NOMO-1 treated with dmso at 0.1 percent for 144 hours (cell line): ENCODE data around the gene GMDS.

Experiments
- DNase-seq: peaks from one replicate; lab custom pipeline; 2025; ENCODE audit not compliant: unreplicated experiment; lab: John Stamatoyannopoulos, UW

Gene GMDS

DNA sequence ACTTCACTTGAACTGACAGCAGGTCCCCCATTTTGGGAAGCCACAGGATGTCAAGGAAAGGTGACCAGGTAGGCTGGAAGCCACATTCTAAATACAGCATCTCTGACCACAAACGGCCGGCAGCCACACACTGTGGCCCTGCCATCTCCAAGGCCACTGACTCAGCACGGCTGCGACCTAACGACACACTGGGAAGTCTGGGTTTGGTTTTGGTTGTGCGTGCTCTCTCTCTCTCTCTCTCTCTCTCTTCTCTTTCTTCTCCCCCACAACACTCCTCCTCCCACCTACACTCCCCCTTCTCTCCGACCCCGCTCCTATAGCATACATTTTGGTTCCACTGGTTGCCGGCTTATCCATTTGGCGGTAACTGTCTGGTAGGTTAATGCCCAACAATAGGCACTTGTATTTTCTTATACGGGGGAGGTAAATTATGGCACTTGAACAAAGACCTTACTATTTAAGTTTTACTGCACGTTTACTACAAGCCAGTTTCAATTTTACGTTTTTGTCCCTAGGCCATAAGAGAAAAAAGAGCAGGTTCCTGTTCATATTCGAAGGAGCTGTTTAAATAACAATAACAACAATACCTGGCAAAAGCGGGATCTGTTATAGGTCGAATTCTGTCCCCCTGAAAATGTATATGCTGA lies 103.6 kb downstream of the GMDS start:
- DNase-seq = peak; percentile 4

DNA sequence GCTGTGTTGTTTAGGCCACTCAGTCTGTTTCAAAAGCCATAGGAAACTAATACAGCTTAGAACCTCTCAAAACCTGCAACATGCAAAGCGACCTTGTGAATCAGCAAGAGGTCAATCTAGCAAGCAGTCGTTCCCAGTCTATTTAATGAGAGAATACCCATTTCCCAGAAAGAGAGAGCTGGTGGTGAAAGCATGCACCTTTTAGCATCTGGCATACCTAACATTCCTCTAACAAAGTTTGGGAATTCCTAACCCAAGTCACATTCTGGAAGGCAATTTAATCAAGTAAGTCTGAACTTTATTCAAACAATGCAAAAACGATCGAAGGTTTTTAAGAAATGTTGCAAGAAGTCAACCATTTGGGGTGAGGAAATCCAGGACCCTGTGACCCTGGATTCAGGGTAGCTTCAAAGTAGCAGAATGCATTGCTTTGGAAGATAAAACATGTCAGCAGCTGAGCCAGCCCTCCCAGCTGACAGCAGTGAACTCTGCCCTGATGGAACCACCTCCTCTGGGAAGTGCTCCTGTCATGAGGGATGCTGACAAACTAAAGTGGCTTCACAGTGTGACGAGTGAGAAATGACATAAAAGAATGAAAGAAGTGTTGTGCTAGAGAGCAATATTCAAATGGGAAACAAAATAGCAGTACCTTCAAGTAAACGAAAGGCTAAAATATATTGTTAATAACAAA lies 104.8 kb downstream of the GMDS start:
- DNase-seq = no peak

DNA sequence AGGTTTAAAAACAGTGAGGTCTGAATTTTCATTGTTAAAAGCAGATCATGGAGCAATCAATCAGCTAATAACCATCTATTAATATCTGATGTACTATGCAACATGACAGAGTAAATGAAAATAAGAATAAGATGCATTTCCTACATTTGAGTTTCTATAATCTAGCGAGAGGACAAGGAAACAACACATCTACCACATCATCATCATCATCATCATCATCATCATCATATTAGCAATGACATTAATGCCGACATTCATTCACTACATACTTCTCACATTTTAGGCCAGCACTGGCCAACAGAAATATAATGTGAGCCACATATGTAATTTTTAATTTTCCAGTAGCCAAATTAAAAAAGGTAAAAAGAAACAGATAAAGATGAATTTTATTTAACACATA lies 110.0 kb downstream of the GMDS start:
- DNase-seq = no peak

DNA sequence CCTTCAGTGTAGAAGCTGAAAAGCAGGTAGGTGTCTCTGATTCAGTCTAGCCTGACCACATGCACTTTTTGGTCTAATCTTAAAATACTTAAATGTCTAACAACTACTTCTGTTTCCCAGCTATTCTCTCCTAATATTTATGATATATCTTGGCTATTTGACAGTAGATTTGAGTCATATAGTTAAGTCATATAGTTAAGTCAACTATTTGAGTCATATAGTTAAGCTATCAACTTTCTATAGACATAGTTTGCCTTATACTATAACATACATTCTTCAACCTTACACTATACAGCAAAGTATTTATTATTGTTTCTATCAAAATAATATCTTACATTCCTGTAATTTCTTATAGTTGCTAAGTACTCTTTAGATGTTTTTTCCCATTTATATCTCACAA lies 110.9 kb downstream of the GMDS start:
- DNase-seq = no peak

DNA sequence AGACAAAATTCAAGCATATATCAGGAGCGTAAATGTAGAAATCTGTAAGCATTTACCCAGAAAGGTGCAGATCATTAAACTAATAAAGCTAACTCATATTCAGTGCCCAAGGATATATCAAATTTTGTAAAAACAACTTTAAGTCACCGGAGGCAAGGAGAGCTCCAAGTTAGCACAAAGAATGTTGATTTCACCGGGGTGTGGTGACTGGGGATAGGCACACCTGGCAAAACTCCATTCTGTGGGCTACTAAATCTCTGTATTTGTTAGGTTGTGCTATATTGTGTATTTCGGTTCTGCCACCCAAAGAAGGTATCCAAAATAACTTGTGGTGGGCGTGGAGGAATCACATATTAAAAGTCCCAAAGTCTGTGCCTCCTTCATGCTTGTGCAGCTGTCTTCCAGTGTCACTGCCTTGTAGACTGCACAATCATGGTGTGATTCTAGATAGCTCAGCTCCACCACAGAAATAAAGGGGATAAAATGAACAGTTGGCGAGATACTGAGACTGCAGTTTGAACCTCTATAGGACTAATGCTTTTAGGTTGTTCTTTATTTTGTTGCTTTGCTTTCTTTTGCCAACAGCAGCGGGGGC lies 111.6 kb downstream of the GMDS start:
- no peak for DNase-seq

DNA sequence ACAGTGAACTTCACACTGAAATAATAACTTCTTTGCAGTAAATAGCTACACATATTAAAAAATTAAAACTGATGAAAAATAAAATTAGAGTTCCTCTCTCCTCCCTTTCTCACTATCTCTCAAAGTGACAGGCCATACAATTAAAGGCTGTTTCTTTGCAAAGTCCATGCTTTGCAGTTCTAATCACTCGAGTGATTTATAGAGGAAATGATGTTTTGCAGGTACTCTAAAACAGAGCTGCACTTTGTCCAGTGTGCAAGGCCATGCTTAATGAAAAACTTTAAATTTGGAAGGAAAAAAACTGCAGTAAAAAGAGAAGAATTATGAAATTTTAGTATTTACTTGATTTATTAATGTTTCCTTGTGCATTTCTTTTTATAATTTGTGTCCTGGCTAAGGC lies 112.5 kb downstream of the GMDS start:
- no peak for DNase-seq

DNA sequence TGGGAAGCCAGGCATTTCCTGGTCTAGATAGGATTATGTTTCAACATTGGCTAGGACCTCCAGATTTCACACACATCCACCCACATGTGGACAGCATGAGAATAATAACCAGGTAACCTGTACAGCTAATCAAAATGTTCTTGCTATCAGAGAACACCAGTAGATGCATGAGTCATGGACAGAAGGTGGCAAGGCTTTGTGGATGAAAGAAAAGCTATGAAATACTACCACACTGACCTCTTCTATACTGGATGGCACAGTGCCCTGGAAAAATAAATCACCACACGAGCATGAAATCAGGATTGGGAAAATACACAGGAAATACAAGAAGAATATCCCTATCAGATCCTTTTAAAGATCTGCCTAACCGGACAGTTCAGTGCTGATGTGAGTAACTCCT lies 113.0 kb downstream of the GMDS start:
- no peak for DNase-seq

DNA sequence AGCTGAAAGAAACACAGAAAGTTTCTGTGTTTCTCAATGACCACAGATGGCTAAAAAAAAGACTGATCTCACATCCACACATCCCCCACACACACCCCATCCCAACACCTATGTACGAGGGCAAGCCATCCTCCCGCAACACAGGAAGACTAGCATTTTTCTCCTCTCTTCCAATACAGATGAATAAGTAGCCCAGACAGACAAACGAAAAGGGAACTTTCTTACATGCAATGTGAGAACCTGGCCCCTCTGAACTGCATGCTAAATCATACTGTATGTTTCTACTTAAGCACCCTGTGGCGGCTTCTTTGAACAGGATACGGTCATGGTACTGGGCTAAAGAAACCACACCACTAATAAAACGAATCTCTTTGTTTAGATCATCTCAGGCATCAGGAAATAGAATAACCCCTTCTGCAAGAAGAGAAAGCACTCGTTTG lies 116.2 kb downstream of the GMDS start:
- DNase-seq = no peak

DNA sequence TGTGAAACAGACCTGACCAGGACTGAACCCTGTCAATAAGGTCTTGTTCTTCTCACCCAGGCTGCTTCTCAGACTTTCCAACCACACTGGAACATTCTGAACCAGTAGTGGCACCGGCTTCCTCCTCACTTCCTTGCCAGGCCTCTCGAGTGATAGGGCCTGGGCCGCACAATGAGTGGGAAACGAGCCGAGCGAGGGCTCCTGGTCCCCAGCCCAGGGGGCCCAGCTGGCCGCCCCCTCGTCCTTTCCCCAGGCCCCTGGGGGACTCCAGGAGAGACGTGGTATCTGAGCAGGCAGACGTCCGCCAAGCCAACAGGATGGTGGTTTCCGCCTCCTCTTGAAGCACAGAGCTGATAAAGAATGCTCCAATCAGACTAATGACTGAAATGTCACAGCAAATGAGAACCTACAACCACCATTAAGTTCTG lies 117.9 kb downstream of the GMDS start:
- DNase-seq = no peak

DNA sequence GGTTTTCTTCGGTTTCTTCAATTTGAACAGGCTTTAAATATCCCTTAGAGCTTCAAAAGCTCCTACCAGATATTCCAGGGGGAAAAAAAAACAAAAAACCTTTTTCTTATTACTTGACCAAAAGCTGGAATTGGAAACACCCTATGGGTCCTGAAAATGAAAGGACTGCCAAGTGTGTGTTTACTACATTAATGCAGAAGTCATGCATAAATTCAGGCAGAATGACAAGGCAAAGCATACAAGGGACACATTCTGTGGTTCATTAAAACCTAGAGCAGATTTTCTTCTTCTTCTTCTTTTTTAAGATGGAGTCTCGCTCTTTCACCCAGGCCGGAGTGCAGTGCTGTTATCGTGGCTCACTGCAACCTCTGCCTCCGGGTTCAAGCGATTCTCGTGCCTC lies 119.1 kb downstream of the GMDS start:
- DNase-seq = no peak

DNA sequence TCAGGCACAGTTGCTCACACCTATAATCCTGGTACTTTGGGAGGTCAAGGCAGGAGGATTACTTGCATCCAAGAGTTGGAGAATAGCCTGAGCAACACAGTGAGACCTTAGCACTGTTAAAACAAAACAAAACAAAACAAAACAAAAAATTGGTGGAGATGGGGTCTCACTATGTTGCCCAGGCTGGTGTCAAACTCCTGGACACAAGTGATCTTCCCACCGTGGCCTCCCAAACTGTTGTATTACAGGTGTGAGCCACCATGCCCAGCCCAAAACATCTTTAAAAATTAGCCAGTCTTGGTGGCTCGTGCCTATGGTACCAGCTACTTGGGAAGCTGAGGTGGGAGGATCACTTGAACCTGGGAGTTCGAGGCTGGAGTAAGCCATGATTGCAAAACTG lies 120.2 kb downstream of the GMDS start:
- no peak for DNase-seq

DNA sequence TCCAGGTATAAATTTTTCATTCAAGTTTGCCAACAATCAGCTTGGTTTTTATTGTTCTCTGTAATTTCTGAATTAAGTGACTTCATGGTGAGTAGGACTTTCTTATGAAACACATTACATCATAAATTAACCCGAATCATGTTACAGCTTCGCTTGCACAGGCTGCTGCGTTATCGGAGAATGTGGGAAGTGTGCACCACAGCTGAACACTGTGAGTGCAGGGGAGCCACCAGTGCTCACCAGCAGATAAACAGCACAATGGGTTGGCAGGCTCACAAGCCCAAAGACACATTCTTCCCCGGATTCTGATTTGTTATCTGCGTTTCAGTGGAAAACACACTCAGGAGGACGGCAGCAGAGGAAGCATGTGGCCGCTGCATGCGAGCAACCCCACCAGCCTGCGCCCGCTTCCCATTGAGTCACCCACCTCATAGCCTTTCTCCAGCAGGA lies 121.1 kb downstream of the GMDS start:
- DNase-seq = no peak

DNA sequence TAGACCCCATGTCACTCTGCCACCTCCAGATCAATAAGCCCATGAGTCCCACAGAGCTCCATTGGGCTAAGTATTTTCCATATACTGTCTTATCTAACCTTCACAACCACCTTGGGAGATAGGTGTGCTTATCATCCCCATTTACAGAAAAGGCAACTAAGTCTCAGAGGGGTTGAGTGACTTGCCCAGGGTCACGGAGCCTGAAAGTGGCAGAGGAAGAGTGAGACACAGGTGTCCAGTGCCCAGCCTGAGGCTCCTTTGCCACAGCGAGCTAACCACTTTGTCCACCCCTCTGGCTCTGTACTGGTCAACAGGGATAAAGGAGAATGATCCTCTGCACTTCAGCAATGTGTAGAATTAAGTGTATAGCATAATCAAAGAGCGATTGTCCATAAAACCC lies 124.5 kb downstream of the GMDS start:
- no peak for DNase-seq

DNA sequence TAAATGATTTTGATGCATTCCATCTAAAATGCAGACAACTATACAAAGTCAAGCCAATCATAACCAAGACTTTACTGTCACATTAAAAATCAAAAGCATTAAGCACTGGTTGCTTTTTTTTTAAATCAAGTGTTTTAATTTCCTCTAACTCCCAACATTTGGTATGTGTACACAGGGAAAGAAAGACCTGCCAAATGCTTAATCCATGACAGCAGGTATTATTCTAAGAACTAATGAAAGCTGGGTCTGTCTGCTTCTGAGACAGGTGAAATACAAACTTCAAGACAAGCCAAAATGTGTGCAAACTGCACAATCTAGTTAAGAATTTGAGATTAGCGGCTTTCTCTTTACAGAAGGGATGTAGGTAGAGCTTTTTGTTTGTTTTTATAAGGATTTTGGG lies 126.1 kb downstream of the GMDS start:
- no peak for DNase-seq

DNA sequence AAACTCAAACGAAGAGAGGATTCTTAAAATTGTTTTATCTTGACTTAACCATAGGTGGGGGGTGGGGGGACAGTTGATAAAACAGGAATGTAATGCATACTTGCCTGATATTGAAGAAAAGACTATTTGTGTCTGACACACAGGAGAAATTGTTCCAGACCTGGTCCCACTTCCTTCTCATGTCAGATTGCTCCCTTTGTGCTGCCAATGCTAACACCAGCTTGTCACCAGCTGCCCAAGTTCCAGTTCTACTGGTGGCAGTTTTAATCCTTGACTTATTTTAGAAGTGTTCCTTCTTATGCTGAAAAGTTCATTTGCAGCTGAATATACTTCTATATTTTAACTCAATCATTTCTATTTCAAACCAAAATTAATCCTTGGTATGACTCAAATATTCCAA lies 127.3 kb downstream of the GMDS start:
- no peak for DNase-seq

DNA sequence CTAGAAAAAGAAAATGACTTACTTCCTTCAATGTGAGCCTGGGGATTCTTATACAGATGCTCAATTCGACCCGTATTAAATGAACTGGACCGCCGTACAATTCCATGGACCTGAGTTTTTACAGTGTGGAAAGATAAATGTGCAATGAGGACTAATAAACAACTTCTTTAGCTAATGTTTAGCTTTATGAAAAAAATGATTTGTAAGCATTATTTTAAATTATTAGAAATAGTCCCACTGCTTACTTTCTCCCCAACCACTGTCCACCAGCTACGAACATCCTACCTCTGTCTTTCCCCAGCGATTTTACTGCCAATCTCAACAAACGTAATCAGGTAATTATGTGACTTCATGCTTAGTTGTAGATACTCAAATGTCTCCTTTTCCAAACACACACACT lies 128.0 kb downstream of the GMDS start:
- DNase-seq = no peak

DNA sequence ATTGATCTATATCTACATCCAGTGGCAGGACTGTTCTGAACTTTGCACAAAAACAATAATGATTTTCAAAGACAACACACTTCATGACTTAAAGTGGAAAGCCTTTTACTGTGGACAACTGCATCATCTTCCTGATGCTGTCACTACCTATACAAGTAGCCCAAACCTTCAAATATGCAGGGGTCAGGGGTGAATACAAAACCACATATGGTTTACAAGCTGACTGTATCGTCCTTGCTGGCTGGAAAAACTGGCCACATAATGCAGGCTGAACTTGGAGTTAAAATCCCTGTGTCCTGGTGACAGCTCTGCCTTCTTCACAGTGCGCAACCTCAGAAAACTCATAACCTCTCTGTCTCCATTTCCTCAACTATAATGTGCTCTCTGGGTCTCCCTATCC lies 128.9 kb downstream of the GMDS start:
- no peak for DNase-seq

DNA sequence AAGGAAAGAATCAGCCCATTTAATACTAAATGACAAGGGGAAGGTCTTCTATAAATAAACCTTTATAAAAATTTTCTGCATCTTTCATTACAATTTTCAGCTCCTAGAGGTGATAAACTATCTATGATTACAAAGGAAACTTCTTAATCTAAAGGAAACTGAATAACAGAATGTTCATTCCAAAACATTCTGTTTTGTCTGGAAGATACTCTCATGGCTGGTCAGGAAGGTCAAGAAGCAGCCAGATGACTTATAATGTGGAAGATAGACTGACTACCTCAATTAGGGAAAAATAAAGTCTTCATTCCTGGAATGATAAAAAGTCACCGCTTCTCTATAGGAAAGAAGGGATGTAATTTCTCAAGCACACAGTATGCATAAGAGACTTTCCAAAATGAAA lies 131.3 kb downstream of the GMDS start:
- no peak for DNase-seq

DNA sequence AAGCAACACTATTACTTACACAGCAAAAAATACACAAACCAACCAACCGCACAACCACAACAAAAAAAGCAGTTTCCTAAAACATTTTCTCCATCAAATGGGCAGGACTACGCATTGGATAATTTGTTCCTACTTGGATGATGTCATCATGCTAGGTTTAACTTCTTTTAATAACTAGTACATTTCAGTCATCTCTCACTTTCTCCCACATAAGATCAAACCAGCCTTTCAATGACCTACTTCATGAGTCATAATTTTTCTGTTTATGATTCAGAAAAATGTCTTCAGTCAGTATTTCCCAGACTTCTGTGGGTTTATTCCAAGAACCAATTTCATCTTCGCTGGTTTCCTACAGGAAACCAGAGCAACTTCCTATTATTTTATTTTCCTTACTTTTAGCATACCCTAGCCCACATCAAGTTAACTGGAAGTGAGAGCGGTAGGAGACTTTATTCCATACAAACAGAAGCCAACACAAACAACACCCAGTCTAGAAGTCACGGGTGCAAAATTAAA lies 134.2 kb downstream of the GMDS start:
- no peak for DNase-seq

DNA sequence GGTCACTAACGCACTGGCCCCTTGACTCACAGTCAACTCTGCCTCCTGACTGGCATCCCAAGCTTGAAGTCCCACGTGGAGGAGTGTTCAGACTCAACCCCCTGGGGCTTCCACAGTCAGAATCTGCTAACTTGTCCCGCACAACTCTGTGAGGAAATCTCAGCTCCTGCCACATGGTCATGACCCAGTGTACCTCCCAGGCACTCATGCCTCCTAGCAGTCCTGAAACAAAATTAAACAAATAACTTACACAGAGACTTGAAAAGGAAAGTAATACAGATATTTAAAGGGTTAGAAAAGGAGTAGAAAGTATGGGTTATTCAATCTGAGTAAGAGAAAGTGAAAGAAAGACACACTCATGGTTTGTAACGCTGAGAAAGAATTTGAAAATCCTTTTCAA lies 134.9 kb downstream of the GMDS start:
- DNase-seq = no peak

DNA sequence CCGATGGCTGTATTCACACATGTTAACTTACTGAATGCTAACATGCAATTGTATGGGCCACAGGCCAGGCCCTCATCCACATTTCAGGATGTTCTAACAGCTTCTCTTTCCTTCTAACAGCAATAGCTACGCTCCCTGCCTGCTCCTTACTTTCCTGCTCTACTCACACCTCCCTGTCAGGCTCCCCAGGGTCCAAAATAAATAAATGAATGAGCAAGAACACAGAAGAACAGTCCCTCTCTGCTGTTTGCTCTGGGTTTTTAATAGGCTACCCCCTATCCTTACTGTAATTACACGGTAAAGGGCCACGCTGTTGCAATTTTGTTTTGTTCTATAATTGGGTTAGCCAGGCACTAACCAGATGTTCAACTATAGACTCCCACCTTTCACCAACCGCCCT lies 135.6 kb downstream of the GMDS start:
- no peak for DNase-seq

DNA sequence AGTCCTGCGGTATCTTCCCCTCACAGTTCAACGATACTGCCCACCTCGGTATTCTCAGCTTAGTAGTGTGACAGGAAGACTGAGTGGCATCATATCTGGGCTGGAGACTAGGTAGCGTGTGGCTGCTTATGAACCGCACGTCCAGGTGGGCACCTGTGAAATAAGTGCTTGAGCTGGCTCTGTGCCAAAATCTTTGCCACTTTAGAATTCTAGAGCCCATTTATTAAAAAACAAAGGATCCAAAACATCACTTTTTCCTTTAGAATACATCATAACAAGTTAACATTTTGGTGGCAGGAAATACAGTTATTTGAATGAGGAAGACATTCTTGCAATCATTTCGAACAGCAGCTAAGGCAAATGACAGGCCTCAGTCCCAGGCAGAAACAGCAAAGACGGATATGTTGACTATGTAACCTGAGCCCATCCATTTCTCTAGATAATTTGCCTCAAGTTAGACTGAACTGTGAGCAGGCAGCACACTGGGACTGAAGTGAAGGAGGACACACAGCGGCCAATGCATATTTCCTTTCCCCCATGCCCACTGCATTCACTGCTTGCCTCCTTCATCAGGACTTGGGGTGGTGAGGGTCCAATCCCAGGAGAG lies 136.6 kb downstream of the GMDS start:
- no peak for DNase-seq
